ENCODE measurements around the gene APLN.

- TF ChIP-seq CTCF (IDR thresholded peaks at IDR 0.05) (no peak), POLR2A (IDR thresholded peaks at IDR 0.05) (no peak)
Measured at GRCh38 chrX:129653971-129654651, 645 bp downstream of the APLN start.
